H1 (cell line): ENCODE measurements around the gene OPA3. TPM values are rescaled to one million over a fixed set of nuclear protein-coding genes. Genes with fewer than 3 reads are reported as not detected.

Experiments
- E2F6 ChIP-seq: IDR thresholded peaks from 2 replicates; pipeline ENCODE4 v1.6.1; 2012; ENCODE audit warnings: inconsistent platforms
- EP300 ChIP-seq, 2 experiments: IDR thresholded peaks; 1 replicate in 1 of 2; 2 replicates in 1 of 2; pipeline ENCODE4 v1.6.1; 2011 to 2012; ENCODE audit warnings: low read depth in 2 of 2, low read length in 2 of 2, mild to moderate bottlenecking in 2 of 2, borderline replicate concordance in 1 of 2, inconsistent platforms in 1 of 2, moderate library complexity in 1 of 2
- EZH2 ChIP-seq: fragments of 200-600 bp; sonication (generic); IDR thresholded peaks from 2 replicates; pipeline ENCODE4 v1.7.1; 2012; ENCODE audit warnings: low read depth, mild to moderate bottlenecking, moderate library complexity, low read length, inconsistent platforms; ENCODE audit not compliant: severe bottlenecking
- KDM4A ChIP-seq: IDR thresholded peaks from one replicate; pipeline ENCODE4 v1.7.1; 2012; ENCODE audit warnings: low read depth, mild to moderate bottlenecking, moderate library complexity, low read length, inconsistent platforms; ENCODE audit not compliant: severe bottlenecking
- POLR2AphosphoS5 ChIP-seq: IDR thresholded peaks from 2 replicates; pipeline ENCODE4 v1.6.1; 2011; ENCODE audit warnings: low read depth, low read length
- polyA plus RNA-seq, 7 experiments: library from polyadenylated mRNA; depleted of rRNA in 3 of 7; stranded (reverse) in 5 of 7; unstranded in 2 of 7; fragments of >200 nt in 5 of 7; fragments of 200-250 nt in 2 of 7; gene quantifications; 1 replicate in 5 of 7; 2 replicates in 1 of 7; 4 replicates in 1 of 7; pipeline versions ENCODE4 v1.2.1 to v1.2.3, GENCODE V29; 2011 to 2013; ENCODE audit warnings: missing spikeins in 2 of 7, mixed read lengths in 2 of 7
- total RNA-seq: library from RNA; stranded (reverse); fragmentation: NEBNext Ultra II Directional; extraction: Animal tissue kit (Norgen Biotek cat#: 25700); gene quantifications from 2 replicates; pipeline ENCODE4 v1.2.1, GENCODE V29; 2021

The OPA3 gene
- total and polyA plus RNA-seq, 2 of the 8 experiments (the other 6 are each of a cell fraction or from before 2014, with no cell fraction given) = 12.5 to 14.5 TPM

- no peak for TF ChIP-seq EP300 (IDR thresholded peaks at IDR 0.05; ENCODE audit: borderline replicate concordance in 1 of 2, low read depth in 2 of 2, low read length in 2 of 2)
- TF ChIP-seq EZH2 = no peak
- TF ChIP-seq POLR2AphosphoS5 = no peak
- no peak for TF ChIP-seq KDM4A
- no peak for TF ChIP-seq E2F6
These were observed 66.7 kb downstream of the OPA3 start (continued) for GRCh38 chr19:45517641-45518468.
